HG03064 (cell line): ENCODE results near the gene ABLIM3.

Experiments used
- ATAC-seq: cut with Tn5 transposase; IDR thresholded peaks from one replicate; pipeline ENCODE4 v1.9.1; 2021; ENCODE audit warnings: low read depth; ENCODE audit not compliant: unreplicated experiment

The ABLIM3 gene

DNA sequence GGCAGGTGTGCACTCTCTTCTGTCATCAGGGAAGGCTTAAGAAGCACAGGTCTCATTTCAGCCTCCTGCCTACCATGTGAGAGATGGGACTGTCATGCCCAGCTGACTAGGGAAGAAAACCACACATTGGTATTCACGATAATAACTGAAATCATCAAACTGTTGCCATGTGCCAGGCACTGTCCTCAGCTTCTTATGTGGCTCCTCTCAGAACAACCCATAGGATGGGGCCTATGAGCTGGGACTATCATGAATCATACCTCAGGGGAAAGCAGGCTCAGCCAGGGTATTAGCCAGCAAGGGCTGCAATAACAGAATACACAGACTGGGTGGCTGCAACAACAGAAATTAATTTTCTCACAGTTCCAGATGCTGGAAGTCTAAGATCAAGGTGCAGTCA, 133.6 kb downstream of the ABLIM3 start:
- ATAC-seq, result no peak

DNA sequence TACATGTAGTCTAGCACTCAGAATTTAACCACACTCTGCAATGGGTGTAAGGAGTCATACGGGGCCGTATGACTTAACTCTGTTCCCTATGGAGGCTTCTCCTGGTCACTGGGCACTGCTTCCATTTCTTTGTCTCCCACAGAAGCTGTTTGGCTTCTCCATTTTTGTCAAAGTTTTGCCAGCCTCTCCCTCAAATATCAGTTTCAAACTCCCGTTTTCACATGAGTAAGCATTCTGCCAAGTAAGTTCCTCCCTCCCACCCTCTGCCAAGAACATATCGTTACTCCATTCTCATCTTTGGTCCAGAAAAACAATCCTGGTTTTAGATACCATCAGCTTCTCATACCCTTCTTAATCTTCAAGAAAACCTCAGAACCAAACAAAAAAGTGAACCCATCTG, 136.5 kb downstream of the ABLIM3 start:
- ATAC-seq, result no peak

DNA sequence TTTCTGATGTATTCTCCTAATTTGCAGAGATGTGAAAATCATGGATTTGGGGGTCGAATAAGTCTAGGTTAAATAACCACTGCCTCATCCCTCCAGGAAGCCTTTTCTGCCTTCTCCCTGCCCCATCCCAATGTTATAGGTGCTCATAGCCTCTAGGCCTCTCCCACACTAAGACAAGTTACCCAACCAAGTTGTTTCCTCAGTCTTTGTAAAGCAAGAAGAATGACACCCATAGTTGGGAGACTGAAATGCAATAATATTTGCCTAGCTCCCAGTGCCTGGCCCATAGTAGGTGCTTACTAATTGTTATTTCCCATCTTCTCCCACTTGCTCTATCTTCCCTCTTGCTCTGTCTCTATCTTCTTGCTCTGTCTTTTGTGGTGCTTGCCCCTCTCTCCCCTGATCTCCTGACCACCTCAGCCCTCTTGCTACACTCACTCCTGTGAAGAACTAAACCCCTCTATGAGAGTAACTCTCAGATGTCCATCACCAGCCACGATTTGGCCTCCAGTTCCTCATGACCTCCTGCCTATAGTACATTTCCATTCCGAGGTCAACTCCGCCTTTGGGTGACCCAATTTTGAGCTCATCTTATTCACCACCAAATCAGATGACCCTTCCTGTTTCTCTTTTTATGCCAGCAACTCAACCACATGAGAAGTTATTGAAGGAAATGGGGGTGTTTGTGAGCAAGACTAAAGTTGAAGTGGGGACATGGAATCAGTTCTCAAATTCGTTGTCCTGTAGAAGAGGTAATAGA, 137.3 kb downstream of the ABLIM3 start:
- ATAC-seq, result no peak

DNA sequence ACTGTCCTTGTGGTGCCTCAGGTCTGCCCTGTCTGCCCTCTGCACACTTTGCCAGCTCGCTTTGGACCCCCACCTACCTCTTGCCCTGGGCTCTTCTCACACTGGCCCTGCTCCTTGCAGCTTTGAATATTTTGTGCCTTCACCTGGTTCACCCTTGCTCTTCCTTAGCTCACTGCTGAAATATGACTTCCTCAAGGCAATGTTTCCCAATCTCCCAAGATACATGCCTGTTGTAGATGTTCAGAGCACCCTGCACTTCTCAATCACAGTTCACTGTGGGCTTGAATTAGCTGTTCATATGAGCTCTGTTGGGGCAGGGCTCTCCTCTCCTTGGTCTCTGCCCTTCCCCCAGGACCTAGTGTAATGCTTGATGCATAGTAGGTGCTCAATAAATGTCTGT, 138.4 kb downstream of the ABLIM3 start:
- ATAC-seq, result no peak

DNA sequence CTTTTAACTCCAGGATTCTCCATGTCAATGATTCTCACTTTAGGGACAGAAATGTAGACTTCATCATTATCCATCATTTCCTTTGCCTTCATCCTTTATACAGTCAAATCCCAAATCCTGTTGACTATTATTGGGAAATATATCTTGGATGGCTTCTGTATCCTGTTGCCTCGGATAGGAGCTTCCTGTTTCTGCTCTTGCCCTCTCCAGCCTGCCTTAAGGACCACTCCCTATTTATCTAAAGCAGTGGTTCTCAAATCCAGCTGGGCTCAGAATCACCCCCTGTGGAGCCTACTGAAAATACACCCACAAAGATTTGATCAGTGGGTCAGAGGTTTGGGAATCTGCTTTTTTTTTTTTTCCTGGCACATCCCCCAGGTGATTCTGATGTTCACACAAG, 138.8 kb downstream of the ABLIM3 start:
- ATAC-seq, result no peak

DNA sequence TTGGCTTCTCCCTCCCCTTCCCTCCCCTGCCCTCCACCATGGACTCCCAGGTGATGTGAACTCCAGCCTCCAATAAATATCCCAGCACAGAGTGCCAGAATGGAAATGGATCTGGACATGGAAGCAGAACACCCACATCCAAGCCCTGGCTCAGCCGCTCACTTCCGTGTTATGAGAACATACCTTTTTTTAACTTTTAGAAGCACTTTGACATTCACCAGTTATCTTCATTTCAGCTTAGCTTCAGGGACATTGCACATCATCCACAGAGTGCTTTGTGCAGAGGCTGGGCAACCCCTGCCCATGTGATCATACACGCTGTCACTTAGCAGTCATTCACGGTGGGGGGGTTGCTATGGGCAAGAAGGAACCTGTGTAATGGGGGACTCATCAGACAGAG, 139.5 kb downstream of the ABLIM3 start:
- no peak for ATAC-seq

DNA sequence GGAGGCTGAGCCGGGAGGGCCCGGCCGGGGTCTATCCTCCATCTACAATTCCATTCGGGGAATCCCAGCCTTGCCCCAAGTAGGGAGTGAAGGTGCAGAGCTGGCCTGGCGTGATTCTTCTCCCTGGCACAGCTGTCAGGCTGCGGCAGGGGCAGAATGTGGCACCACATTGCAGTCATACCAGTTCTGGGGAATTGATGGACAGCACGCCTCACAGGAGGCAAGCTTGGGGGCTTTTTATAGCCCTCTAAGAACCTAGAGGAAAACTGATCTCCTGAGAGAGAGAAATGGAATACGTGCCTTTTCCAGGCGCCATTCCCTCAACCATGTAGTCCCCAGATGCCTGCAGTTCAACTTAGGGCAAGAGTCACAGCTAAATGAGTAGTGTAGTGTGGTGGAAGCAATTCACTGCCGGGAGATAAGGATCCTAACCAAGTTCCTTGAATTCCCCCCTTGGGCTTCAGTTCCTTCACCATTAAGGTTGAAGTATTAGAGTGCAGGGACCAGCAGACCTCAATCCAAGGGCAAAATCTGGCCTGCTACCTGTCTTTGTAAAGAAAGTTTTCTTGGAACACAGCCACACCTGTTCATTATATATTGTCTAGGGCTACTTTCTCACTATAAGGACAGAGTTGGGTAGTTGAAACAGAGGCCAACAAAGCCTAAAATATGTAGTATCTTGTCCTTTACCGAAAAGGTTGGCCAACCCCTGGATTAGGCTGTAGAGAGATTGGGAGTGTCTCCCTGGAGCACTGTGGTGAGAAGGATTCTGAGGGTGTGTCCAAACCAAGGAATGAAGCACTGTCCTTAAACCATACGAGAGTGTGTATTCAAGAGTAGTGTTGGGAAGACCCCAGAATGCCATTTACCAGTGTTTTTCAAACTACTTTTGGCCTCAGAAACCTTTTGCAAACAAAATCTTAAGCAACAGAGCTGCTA, 141.0 kb downstream of the ABLIM3 start:
- no peak for ATAC-seq

DNA sequence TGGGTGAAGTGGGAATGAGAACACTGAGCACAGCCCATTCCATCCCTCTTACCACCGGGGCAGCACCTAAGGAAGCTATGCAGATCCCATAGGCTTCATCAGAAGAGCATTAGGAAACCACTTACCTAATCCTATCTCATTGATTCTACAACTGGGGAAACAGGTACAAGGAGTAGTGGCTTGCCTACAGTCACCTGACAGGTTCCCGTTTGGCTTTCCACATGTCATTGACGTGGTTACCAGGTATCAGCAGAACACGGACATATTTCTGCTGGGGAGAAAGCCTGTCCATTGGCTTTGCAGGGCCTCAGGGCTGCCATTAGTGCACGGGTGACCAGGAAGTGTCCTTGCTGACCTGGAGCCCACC, 141.7 kb downstream of the ABLIM3 start:
- no peak for ATAC-seq

DNA sequence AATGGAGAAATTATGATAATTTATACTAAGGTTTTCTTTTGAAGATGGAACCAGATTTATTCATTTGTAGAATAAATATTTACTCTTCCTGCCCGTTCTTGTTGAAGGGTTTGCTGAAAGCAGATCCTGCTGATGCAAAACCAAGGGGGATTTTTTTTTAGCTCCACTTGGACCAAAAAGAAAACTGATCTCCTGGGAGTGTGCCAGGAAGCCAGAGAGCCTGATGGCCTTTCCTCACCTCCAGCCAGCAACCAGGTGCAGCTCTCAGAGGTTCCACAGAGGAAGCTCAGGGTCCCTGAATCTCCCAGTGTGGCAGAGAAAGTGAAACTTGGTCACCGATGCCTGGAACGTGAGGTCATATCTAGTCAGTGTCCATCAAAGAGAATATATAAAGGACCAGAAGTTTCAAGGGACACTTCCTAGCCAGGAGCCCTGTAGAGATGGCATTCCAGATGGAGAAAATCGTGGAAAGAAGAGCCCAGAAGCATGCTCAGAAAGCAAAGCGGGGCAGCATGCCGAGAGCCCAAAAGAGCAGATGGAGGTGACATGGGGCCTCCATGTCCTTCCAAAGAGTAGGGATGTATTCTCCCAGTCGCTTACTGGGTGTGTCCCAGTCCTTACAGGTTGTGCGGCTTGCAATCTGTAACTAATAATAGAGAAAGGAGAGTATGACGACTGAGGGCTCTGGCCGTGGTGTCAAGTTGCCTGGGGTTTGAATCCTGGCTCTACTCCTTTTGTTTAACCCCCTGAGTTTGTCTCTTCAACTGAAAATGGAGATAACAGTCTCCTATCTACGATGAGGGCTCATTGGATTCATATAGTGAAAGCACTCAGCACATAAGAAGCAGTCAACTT, 142.6 kb downstream of the ABLIM3 start:
- ATAC-seq, result no peak

DNA sequence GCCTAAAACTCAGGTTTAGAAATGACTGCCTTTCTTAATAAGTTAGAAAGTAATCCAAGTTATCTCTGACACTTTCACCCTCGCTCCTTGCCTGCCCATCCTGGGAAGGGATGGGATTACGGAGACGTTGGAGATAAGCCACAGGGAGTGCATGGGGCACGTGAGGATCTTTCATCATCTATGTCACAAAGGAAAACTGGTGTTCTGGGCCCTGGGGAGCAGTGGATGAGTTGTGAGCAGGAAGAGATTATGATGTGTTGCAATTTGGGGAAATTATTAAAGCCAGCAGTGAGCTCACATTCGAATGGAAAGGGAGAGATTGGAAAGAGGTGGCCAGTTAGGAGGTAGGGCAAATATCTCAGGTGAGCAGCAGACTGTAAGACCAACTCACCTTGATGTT, 143.2 kb downstream of the ABLIM3 start:
- no peak for ATAC-seq

DNA sequence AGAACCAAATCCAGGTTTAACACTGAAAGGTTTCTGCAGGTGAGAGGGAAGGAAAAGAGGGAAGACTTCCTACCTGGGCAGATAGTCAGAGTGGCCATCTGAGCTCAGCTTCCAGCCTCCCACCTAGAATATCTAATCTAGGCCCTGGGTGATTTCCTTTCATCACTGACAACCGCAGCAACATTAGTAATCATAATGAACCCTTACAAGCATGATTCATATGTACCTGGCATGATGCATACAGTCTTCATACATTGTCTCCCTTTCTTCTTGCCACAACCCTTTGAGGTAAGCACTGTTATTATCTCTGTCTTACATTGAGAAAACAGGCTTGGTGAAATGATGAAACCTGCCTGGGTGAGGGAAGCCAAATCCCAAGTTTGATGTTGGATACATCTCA, 143.9 kb downstream of the ABLIM3 start:
- no peak for ATAC-seq

DNA sequence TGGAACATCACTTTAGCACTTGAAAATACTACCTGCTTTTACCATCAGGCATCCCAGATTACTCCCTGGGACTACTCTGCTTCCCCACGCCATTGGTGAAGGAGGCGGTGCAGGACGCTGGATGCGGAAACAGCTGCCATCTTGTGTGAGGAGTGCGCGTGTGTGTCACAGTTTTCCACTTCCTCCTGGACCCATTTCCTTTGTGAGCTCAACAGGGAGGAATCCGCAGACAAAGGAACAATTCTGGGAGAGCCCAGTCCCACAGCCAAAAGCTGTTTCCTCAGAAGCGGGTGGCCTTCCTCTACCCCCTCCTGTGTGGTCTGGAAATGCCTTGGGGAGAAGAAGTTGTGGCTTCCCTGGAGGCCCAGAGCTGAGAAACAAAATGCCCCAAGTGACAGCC, 147.1 kb downstream of the ABLIM3 start:
- ATAC-seq, result no peak

DNA sequence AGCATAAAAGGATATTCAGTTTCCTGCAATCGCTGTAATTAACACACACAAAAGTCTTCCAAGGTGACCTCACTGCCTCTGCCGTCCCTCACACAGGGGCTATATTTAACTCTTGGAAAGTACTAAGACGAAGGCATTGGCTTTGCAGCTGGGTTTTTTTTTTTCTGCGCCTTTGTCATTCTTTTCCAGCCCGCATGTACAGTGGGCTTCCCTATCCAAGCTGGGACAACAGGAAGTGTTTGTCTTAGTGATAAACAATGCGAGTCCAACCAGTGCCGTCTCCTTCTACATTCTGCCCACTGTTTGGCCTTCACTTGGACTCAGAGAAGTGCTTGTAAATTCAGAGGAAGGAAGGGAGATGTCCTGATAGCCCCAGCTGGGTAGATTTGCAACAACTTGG, 148.0 kb downstream of the ABLIM3 start:
- ATAC-seq, result no peak

DNA sequence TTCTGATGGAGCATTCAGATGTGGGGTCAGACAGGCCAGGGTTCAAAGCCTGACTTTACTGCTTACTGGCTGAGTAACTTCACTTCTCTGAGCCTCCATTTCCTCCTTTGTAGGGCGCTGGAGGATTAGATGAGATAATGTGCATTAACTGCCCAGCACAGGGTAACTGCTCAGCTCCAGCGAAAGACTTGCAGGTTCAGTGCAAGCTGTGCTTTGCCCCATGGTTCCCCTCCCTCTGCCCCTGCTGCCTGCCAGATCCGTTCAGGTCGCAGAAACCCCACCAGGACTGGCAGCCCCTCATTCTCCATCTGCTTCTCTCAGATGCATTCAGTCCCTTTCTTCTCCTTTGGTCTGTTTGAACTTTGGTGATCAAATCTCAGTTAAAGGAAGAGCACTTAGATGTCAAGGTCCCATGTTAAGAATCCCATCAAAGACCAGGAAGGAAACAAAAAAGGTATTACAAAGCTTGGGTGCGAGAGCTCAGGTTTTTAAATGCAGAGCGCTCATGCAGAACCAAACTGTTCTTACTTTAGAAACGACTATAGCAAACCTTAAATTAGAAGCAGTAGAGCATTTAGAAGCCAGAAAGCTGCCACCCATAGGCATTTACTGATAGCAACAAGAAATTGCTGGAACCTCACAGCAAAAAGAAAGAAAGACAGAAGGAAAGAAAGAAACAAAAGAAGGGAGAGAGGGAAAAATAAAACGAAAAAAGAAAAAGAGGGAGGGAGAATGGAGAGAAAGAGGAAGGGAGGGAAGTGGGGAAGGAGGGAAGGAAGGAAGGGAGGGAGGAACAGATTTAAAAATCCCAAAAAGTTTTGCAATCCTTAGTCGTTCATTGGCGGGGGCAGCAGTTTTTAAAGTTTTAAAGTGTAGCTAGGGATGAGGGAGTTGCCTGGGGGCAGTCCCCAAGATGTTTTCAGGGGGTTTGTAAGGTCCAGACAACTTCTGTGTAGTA, 153.9 kb downstream of the ABLIM3 start:
- no peak for ATAC-seq

DNA sequence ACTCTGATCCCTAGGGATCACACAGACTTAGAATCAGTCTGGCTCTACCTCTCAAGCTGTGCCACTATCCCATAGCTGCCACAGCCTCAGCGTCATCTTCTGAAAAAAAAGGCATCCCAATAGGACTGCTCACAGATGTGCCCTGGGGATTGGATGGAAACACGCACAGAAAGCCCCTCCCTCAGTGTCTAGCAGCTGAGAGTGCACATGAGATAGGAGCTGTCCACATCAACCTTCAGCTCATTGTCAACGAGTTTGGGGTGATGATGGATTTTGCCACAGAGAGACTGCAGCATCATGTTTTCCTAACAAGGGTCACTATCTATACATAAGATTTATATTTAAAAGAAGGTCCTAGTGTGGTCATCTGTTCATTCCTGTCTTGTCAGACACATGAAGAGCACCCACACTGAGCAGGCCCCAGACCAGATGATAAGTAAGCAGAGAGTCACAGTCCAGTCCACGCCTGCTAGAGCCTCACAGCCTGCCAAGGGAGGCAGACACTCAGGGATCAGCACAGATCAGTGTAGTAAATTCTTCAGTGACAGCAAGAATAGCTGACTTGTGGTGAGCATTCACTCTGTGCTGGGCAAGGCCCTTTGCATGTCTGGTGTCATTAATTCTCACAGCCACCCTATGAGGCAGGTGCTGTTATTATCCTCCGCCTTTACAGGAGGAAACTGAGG, 156.2 kb downstream of the ABLIM3 start:
- ATAC-seq, result no peak

DNA sequence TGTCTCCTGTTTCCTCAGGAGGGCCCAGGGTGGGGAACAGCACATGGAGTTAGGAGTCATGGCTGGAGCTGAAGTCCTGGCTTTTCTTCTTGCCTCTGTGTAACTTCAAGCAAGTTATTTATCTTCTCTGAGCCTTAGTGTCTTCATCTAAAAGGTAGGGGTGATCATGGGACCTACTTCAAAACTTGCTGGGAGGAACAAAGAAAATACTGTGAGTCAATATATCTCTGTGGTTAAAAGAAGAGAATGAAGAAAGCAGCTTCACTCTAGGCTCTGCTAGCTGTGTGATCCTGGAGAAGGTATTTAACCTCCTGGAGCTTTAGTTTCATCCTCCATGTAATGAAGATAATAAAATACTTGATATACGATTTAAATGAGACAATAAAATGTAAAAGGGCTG, 156.9 kb downstream of the ABLIM3 start:
- no peak for ATAC-seq

DNA sequence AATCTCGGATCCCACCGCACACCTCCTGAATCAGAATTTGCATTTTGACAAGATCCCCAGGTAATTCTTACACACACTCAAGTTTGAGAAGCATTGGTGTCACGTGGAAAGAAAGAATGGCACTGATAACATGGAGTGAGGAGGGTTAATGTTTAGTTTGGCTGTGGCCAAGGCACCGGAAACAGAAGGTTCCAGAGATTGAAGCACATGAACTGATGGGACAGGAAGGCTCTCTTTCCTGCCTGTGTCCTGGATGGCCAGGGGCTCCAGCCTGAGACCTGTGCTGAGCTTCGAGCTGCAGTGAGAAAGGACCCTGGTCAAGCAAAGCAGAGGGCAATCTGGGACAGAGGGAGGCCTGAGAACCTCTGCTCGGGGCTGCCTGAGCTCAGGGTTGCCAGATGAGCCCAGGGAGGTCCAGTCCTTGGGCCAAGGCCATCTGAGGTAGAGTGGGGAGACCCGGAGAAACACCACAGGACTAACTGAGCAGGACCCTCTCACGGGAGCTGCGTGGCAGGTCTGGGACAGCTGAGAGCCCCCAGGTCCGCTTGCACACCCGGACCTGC, 157.6 kb downstream of the ABLIM3 start:
- ATAC-seq, result no peak

DNA sequence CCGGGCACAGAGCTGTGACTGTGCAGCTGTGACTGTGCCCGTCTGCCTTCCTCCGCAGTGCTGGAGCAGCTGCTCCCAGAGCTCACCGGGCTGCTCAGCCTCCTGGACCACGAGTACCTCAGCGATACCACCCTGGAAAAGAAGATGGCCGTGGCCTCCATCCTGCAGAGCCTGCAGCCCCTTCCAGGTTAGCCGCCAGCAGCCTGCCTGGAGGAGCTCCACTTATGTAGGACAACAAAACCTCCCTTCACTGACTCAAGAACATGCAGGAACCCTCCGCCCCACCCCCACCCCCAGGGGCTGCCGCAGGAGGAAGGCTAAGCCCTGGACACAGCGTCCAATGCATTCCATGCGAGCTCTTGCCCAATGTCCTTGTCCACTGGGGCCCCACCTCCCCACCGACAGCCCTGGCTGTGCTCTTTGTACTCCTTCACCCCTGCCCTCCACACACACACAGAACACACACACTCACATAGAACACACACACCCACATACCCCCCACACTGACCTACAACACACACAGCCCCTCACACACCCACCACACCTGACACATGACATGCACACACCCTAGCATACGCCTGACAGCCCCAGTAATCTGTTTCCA, 158.3 kb downstream of the ABLIM3 start:
- no peak for ATAC-seq

DNA sequence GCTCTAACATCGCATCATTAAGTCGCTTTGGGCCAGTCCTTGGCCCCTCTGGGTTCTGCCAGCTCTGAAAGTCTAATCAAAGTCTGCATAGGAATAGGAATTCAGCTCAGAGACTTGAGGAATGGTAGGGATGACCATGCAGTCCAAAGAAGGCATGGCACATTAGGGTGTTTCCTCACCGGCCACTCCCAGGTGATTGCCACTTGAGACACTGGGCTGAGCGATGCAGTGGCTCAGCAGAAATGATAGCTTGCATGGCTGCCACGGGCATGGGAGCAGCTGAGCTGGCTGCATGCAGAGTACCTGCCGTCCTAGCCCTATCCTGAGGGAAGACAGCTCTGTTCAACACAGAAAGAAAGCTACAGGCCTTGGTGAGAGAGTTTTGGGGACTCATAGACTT, 159.1 kb downstream of the ABLIM3 start:
- ATAC-seq, result no peak
